Stomach (tissue), 19 donors: ENCODE results near the gene PSMB8. TPM values are rescaled to one million over a fixed set of nuclear protein-coding genes. Genes with fewer than 3 reads are reported as not detected.

ENCODE experiments used
- DNase-seq, 2 donors: peaks; one replicate each; pipeline versions ENCODE4 v3.0.0 to v3.0.0-alpha.2; 2013 to 2019
- H3K27ac ChIP-seq, 5 donors: fragments of 200-600 bp in 4 of 5; sonication (generic) in 4 of 5; one replicate each; pipeline ENCODE4 v1.5.1; 2013 to 2019; ENCODE audit warnings: mild to moderate bottlenecking in 1 of 5, moderate library complexity in 1 of 5
- H3K27me3 ChIP-seq, 3 donors: fragments of 200-600 bp; sonication (generic); one replicate each; pipeline ENCODE4 v1.5.1; 2017 to 2019; ENCODE audit warnings: mixed run types in 1 of 3
- H3K36me3 ChIP-seq, 4 donors: fragments of 200-600 bp; sonication (generic); 1 replicate in 3 of 4; 2 replicates in 1 of 4; pipeline ENCODE4 v1.5.1; 2016 to 2019
- H3K4me1 ChIP-seq, 4 donors: fragments of 200-600 bp; sonication (generic); one replicate each; pipeline ENCODE4 v1.5.1; 2016 to 2019
- H3K4me3 ChIP-seq, 4 donors: fragments of 200-600 bp; sonication (generic) in 3 of 4; one replicate each; pipeline ENCODE4 v1.5.1; 2016 to 2019; ENCODE audit warnings: mild to moderate bottlenecking in 1 of 4
- H3K9me3 ChIP-seq, 4 donors: fragments of 200-600 bp; sonication (generic); one replicate each; pipeline ENCODE4 v1.5.1; 2016 to 2019
- EP300 ChIP-seq: sonication (generic); formaldehyde crosslinking; IDR thresholded peaks from one replicate; pipeline ENCODE4 v1.6.1; 2017; ENCODE audit warnings: antibody characterized with exemption
- POLR2A ChIP-seq, 4 donors: fragments of 450-650 bp; IDR thresholded peaks; one replicate each; pipeline ENCODE4 v1.6.1; 2016; ENCODE audit warnings: antibody characterized with exemption in 4 of 4, control low read depth in 2 of 4, mild to moderate bottlenecking in 1 of 4, moderate library complexity in 1 of 4
- POLR2AphosphoS5 ChIP-seq, 3 donors: sonication (generic); formaldehyde crosslinking; IDR thresholded peaks; one replicate each; pipeline ENCODE4 v1.6.1; 2016; ENCODE audit warnings: antibody characterized with exemption in 3 of 3
- WGBS, 5 donors: extraction: QIAGEN DNeasy Blood & Tissue Kit in 3 of 5; methylation state at CpG; one replicate each; pipeline versions ENCODE4 v1.1.5 to v1.1.7; 2013 to 2018; 5-methylcytosine and 5-hydroxymethylcytosine counted together
- intact Hi-C: fragments of 100-400 bp; cut with DNase I; formaldehyde crosslinking; loops from one replicate; pipeline ENCODE4 v1.15.1; 2023; ENCODE audit warnings: low total_unique reads
- long read RNA-seq, 10 donors: transcript quantifications; one replicate each; lab custom pipeline, GENCODE V29; 2026
- polyA plus RNA-seq, 3 donors: library from polyadenylated mRNA; stranded (reverse); fragments of 200-250 nt; gene quantifications; one replicate each; pipeline ENCODE4 v1.2.3, GENCODE V29; 2013
- total RNA-seq, 5 donors: library from RNA; depleted of rRNA; stranded (reverse); fragments of >200 nt; gene quantifications; one replicate each; pipeline versions ENCODE4 v1.1.0 to v1.2.3, GENCODE V29; 2014 to 2016
- TF ChIP-seq, protein P1 (sequence below), 7 experiments: fragments of 450-650 bp in 4 of 7; fragments of 200-600 bp in 3 of 7; sonication (generic) in 3 of 7; IDR thresholded peaks; one replicate each; pipeline ENCODE4 v1.5.1; 2016 to 2019; ENCODE audit warnings: antibody characterized with exemption in 7 of 7, control low read depth in 2 of 7, mild to moderate bottlenecking in 1 of 7
- donor health status: healthy with polysubstance abuse.
- donor health status: Bipolar disorder and iron deficiency.
- donor health status: healthy.

The PSMB8 gene
- total RNA-seq (10 to 100 TPM in 3 of 5 donors, 1 to 10 TPM in 2; 2.7 to 32.1 (median 16.7) TPM), polyA plus RNA-seq (100 to 1,000 TPM in 2 of 3 donors, 10 to 100 TPM in 1; 88.6 to 177 (median 124) TPM)
- long read RNA-seq, donor 1, transcript PSMB8-202 (6 exons, 1,124 nt) = major isoform, 7 of 11 reads
- long read RNA-seq, donor 1, partial matches to known transcripts = 0 of 11 reads
- long read RNA-seq, donor 1, other reads (novel, unspliced or antisense) = 0 of 11 reads
- long read RNA-seq, donor 2, transcript PSMB8-202 (6 exons, 1,124 nt) = major isoform, 11 of 13 reads
- long read RNA-seq, donor 2, partial matches to known transcripts = 0 of 13 reads
- long read RNA-seq, donor 2, other reads (novel, unspliced or antisense) = 0 of 13 reads
- long read RNA-seq, donor 3, partial matches to known transcripts = 0 of 6 reads
- long read RNA-seq, donor 3, other reads (novel, unspliced or antisense) = 0 of 6 reads
- long read RNA-seq, donor 4, partial matches to known transcripts = 0 of 3 reads
- long read RNA-seq, donor 4, other reads (novel, unspliced or antisense) = 0 of 3 reads
- long read RNA-seq, donor 5, transcript PSMB8-202 (6 exons, 1,124 nt) = major isoform, 14 of 18 reads
- long read RNA-seq, donor 5, partial matches to known transcripts = 0 of 18 reads
- long read RNA-seq, donor 5, other reads (novel, unspliced or antisense) = 0 of 18 reads
- long read RNA-seq, donor 6, transcript PSMB8-202 (6 exons, 1,124 nt) = major isoform, 22 of 29 reads
- long read RNA-seq, donor 6, partial matches to known transcripts = 0 of 29 reads
- long read RNA-seq, donor 6, other reads (novel, unspliced or antisense) = 0 of 29 reads
- long read RNA-seq, donor 7, transcript PSMB8-202 (6 exons, 1,124 nt) = major isoform, 15 of 27 reads
- long read RNA-seq, donor 7, transcript PSMB8-205 (2 exons, 835 nt) = minor isoform, 8 of 27 reads
- long read RNA-seq, donor 7, partial matches to known transcripts = 0 of 27 reads
- long read RNA-seq, donor 7, other reads (novel, unspliced or antisense) = 0 of 27 reads
- long read RNA-seq, donor 8, transcript PSMB8-202 (6 exons, 1,124 nt) = major isoform, 9 of 13 reads
- long read RNA-seq, donor 8, partial matches to known transcripts = 0 of 13 reads
- long read RNA-seq, donor 8, other reads (novel, unspliced or antisense) = 0 of 13 reads
- long read RNA-seq, donor 9, transcript PSMB8-202 (6 exons, 1,124 nt) = major isoform, 8 of 16 reads
- long read RNA-seq, donor 9, transcript PSMB8-205 (2 exons, 835 nt) = minor isoform, 5 of 16 reads
- long read RNA-seq, donor 9, partial matches to known transcripts = 0 of 16 reads
- long read RNA-seq, donor 9, other reads (novel, unspliced or antisense) = 0 of 16 reads
- long read RNA-seq, donor 10, transcript PSMB8-202 (6 exons, 1,124 nt) = major isoform, 10 of 21 reads
- long read RNA-seq, donor 10, transcript PSMB8-205 (2 exons, 835 nt) = minor isoform, 8 of 21 reads
- long read RNA-seq, donor 10, partial matches to known transcripts = 0 of 21 reads
- long read RNA-seq, donor 10, other reads (novel, unspliced or antisense) = 0 of 21 reads

- DNase-seq = peak; percentile 98 to 99
- peak within 1 kb of the TSS; percentile 89 to 99 (median 96) for H3K27ac ChIP-seq
- H3K27me3 ChIP-seq = no peaks in the 10 kb centered on the region
- H3K4me3 ChIP-seq = peak within 1 kb of the TSS; percentile 61 to 80 (median 70)
- TF ChIP-seq EP300 (no peak), POLR2A (IDR thresholded peaks at IDR 0.05) (peak in 2 of 4 donors; percentile 36 to 45), POLR2AphosphoS5 (IDR thresholded peaks at IDR 0.05) (peak; percentile 84 to 99 (median 98))
- TF ChIP-seq, protein P1, sequence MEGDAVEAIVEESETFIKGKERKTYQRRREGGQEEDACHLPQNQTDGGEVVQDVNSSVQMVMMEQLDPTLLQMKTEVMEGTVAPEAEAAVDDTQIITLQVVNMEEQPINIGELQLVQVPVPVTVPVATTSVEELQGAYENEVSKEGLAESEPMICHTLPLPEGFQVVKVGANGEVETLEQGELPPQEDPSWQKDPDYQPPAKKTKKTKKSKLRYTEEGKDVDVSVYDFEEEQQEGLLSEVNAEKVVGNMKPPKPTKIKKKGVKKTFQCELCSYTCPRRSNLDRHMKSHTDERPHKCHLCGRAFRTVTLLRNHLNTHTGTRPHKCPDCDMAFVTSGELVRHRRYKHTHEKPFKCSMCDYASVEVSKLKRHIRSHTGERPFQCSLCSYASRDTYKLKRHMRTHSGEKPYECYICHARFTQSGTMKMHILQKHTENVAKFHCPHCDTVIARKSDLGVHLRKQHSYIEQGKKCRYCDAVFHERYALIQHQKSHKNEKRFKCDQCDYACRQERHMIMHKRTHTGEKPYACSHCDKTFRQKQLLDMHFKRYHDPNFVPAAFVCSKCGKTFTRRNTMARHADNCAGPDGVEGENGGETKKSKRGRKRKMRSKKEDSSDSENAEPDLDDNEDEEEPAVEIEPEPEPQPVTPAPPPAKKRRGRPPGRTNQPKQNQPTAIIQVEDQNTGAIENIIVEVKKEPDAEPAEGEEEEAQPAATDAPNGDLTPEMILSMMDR (IDR thresholded peaks at IDR 0.05) = peak in 1 of 7 experiments; percentile 27
- WGBS, 5 donors = 0 to 1% (median 0%) methylated on average over 32 to 40 of the region's 40 CpGs
- H3K36me3 ChIP-seq = peaks cover 24 to 70% (median 63%) of the 10 kb centered on the region in 4 donors
- no peaks in the 10 kb centered on the region for H3K9me3 ChIP-seq
- H3K4me1 ChIP-seq = peaks cover 19 to 67% (median 47%) of the 10 kb centered on the region in 4 donors
- intact Hi-C loops = no loop called here
Observed at GRCh38 chr6:32843979-32844838, at the start of gene PSMB8. Gene PSMB8, minus strand, starts transcription at chr6:32844047. Its CDS starts 51 bp downstream, at chr6:32843996.

DNA sequence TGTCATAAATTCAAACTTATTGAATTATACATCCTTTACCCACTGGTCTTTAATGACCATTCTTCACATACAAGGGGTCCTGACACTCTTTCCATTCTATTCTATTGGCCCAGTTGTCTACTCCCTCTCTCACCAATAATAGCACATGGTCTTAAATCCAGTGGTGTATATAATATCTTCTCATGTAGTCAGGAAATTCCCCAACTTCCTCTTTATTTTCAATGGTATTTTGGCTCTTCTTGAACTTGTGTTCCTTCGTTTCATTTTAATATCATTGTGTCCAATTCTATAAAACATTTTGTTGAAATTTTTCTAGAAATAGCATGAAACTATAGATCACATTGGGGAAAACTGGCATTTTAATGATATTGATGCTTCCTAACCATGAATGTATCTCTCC is 47.0 kb upstream of the PSMB8 start:
- H3K27ac ChIP-seq = no peak overlapping the region
- intact Hi-C loops = no loop called here
- no peaks in the 10 kb centered on the region for H3K36me3 ChIP-seq
- no peak overlapping the region for H3K4me3 ChIP-seq
- no peaks in the 10 kb centered on the region for H3K9me3 ChIP-seq
- no peaks in the 10 kb centered on the region for H3K27me3 ChIP-seq
- 42 to 67% (median 57%) methylated on average over 1 of the region's 1 CpG for WGBS, 5 donors
- TF ChIP-seq, protein P1 (IDR thresholded peaks at IDR 0.05) = no peak
- TF ChIP-seq POLR2A (IDR thresholded peaks at IDR 0.05) (no peak), POLR2AphosphoS5 (IDR thresholded peaks at IDR 0.05) (no peak), EP300 (no peak)
- DNase-seq = no peak
- H3K4me1 ChIP-seq = peaks cover 8 to 29% (median 17%) of the 10 kb centered on the region in 4 donors

- Histone ChIP-seq H3K9me3 (no peaks in the 10 kb centered on the region), H3K27me3 (no peaks in the 10 kb centered on the region), H3K36me3 (no peaks in the 10 kb centered on the region), H3K4me3 (no peak overlapping the region), H3K4me1 (peaks cover 0 to 20% (median 8%) of the 10 kb centered on the region in 4 donors), H3K27ac (no peak overlapping the region)
- DNase-seq = no peak
- intact Hi-C loops = loop anchor here (10.0 kb wide), 1 partner anchor 45 kb away; no protein-coding TSS in a partner anchor
- 20 to 79% (median 63%) methylated on average over 1 of the region's 1 CpG for WGBS, 5 donors
- TF ChIP-seq POLR2AphosphoS5 (IDR thresholded peaks at IDR 0.05) (no peak), POLR2A (IDR thresholded peaks at IDR 0.05) (no peak), EP300 (no peak)
- TF ChIP-seq, protein P1 (IDR thresholded peaks at IDR 0.05) = no peak
Observed at GRCh38 chr6:32889533-32889932, 45.7 kb upstream of the PSMB8 start.
